GM12874 (cell line): Measurements from ENCODE around the gene CYP2A6.

Experiments used
- TF ChIP-seq, protein P1 (sequence below): IDR thresholded peaks from 2 replicates; pipeline ENCODE4 v1.5.1; 2011; ENCODE audit warnings: low read depth, mild to moderate bottlenecking, control low read depth, low read length, moderate library complexity; ENCODE audit not compliant: insufficient read depth

Gene CYP2A6

DNA sequence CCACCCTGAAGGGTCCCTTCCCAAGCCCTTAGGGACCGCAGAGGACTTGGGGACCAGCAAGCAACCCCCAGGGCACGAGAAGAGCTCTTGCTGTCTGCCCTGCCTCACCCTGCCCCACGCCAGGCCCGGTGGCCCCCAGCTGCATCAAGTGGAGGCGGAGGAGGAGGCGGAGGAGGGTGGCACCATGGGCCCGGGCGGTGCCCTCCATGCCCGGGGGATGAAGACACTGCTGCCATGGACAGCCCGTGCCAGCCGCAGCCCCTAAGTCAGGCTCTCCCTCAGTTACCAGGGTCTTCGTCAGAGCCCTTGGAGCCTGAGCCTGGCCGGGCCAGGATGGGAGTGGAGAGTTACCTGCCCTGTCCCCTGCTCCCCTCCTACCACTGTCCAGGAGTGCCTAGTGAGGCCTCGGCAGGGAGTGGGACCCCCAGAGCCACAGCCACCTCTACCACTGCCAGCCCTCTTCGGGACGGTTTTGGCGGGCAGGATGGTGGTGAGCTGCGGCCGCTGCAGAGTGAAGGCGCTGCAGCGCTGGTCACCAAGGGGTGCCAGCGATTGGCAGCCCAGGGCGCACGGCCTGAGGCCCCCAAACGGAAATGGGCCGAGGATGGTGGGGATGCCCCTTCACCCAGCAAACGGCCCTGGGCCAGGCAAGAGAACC lies 49.8 kb downstream of the CYP2A6 start:
- TF ChIP-seq, protein P1, sequence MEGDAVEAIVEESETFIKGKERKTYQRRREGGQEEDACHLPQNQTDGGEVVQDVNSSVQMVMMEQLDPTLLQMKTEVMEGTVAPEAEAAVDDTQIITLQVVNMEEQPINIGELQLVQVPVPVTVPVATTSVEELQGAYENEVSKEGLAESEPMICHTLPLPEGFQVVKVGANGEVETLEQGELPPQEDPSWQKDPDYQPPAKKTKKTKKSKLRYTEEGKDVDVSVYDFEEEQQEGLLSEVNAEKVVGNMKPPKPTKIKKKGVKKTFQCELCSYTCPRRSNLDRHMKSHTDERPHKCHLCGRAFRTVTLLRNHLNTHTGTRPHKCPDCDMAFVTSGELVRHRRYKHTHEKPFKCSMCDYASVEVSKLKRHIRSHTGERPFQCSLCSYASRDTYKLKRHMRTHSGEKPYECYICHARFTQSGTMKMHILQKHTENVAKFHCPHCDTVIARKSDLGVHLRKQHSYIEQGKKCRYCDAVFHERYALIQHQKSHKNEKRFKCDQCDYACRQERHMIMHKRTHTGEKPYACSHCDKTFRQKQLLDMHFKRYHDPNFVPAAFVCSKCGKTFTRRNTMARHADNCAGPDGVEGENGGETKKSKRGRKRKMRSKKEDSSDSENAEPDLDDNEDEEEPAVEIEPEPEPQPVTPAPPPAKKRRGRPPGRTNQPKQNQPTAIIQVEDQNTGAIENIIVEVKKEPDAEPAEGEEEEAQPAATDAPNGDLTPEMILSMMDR: no peak

DNA sequence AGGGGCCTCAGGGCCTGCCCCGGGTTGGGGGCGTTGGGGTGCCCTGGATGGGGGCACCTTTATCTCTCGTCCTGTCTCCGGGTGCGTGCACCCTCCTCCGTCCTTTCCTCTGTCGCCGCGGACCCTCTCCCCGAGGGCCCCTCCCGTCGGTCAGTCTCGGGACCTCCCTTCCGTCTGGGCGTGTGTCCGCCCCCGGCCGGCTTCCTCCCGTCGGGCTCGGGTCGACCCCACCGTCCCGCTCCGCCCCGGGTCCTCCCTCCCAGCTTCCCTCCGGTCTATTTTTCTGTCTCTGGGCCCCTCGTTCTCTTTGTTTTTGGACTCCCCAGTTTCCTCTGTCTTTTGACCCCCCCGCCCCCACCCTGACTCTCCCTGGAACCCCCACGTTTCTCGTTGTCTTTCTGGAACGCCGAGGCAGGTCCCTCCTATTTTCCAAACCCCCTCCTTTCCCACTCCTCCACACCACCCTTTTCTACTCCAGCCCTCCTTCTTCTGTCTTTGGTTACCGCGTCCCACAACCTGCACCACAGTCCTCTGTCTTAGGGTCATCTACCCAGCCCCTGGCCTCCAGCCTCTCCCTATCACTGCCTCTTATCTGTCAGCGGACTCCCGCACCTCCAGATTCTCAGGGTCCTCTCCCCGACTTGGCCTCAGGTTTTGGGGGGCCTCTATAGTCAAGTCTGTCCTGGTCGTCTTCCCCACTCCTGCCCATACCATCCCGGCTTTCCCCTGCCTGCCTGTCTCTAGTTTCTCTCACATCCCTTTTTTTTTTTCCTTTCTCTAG lies 50.5 kb downstream of the CYP2A6 start:
- TF ChIP-seq, protein P1: no peak

DNA sequence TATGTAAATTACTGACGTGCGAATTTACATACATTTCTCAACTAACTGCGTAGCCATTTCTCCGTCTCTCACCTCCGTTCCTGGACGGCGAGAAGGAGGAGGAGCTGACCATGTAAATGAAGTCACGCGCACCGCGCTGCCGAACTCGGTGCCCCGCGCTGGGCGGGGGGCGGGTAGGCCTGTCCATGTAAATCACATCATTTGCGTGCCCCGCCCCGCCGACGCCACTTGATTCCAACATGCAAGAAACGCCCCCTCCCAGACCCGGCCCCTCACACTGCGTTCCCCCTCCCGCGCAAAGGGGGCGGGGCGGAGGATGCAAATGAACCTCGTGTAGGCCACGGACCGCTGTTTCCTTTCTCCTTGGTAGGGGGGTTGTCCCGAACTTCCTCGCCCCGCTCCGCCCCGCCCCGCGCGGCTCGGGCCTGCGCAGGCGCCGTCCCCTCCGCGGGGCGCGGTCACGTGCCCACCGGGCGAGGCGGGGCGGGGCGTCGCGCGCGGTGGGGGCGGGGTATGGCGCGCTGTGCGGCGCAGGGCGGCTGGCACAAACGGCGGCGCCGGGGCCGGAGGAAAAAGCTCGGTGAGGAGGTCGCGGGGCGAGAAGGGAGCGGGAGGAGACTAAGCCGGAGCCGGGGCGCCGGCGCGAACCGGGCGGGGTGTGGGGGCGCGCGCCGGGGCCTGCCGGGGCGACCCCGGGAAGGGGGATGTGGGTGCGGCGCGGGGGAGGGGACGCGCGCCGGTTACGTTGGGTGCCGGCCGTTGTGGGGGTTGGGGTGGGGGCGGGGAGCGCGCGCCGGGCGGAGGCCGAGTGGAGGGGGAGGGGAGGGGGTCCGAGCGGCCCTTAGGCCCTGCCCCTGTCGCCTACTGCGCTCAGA lies 51.3 kb downstream of the CYP2A6 start, which contains the start of gene EGLN2:
Gene EGLN2 (plus strand): TSS at position 509 of the 875 bp plus-strand sequence. CDS start 1,382 bp downstream, outside the sequence.
- TF ChIP-seq, protein P1: no peak

DNA sequence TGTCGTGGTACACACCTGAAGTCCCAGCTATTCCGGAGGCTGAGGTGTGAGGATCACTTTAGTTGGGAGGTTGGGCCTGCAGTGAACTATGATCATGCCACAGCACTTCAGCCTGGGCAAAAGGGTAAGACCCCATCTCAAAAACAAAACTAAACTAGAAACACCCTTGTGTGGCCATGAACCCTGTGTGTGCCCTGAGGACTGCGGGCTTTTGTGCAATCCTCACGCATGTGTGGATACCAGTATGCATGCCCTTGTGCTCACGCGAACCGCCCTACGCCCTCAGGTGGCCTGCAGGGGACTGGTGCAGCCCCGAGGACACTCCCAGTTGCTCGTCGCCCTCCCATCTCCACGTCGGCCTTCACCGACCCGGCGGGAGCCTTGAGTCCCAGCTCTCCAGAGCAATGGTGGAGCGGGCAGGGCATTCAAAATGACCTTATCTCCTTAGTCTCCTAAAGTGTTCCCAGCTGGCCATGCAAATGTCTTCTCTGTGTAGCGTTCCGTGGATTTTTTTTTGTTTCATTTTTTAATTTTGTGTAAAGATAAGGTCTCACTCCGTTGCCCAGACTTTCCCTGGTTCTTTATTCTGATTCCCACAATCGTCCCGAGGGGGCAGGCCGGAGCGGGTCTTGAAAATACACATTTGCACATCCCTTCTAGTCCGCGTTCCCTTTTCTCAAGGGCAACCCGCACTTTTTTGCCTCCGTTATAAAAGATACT lies 52.1 kb downstream of the CYP2A6 start:
- TF ChIP-seq, protein P1: peak; percentile 48; the same call in 1 of the 2 replicates

DNA sequence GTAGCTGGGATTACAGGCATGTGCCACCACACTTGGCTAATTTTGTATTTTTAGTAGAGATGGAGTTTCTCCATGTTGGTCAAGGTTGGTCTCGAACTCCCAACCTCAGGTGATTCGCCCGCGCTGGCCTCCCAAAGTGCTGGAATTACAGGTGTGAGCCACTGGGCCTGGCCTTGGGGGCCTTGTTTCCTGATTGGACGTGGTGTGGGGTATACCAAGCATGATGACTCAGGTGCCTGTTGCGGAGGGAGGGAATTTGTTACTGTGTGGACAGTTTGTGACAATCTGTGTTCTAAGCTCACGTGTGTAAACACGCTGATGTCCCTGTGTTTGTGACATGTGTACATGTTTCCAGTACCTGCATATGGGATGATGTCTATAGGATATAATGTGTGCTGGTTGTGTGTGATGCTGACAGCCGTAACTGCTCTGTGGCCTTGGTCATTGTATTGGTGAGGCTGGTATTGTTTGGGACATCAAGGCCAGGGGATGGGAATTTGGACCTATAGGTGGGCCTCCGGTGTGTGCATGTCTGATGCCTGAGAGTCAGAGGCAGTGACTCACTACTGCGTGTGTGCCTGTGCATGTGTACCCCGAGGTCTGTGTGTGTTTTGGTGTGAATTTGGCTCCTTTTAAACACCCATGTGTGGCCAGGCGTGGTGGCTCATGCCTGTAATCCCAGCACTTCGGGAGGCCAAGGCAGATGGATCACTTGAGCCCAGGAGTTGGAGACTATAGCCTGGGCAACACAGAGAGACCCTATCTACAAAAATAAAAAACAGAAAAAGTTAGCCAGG lies 52.9 kb downstream of the CYP2A6 start:
- TF ChIP-seq, protein P1: no peak
